RKO (cell line): Measurements from ENCODE around the gene SLC6A13.

ENCODE experiments used
- DNase-seq: peaks from one replicate; pipeline ENCODE4 v3.0.0-alpha.2; 2016; ENCODE audit warnings: low spot score

SLC6A13 gene

GRCh38 chr12:177980-178828, 84.4 kb downstream of the SLC6A13 start:
- no peak for DNase-seq

- DNase-seq = no peak
Observed at GRCh38 chr12:177336-177979, 85.2 kb downstream of the SLC6A13 start.

- peak; percentile 10 for DNase-seq
Observed at GRCh38 chr12:176321-177181, 86.1 kb downstream of the SLC6A13 start.

- no peak for DNase-seq
Observed at GRCh38 chr12:175759-176158, 86.9 kb downstream of the SLC6A13 start.

GRCh38 chr12:175250-175649, 87.4 kb downstream of the SLC6A13 start:
- DNase-seq = no peak

GRCh38 chr12:174596-174995, 88.0 kb downstream of the SLC6A13 start:
- DNase-seq = no peak

GRCh38 chr12:174124-174523, 88.5 kb downstream of the SLC6A13 start:
- DNase-seq = no peak

- no peak for DNase-seq
Observed at GRCh38 chr12:172732-173161, 89.9 kb downstream of the SLC6A13 start.

GRCh38 chr12:171743-172676, 90.6 kb downstream of the SLC6A13 start:
- peak; percentile 15 for DNase-seq

GRCh38 chr12:171276-171675, 91.4 kb downstream of the SLC6A13 start:
- no peak for DNase-seq
